AG09319 (cell line): ENCODE measurements around the gene BCL2L2.

ENCODE experiments used
- DNase-seq: peaks from one replicate; pipeline ENCODE4 v3.0.0-alpha.2; 2010; ENCODE audit warnings: low read depth; ENCODE audit errors: extremely low read depth
- CTCF ChIP-seq: IDR thresholded peaks from 2 replicates; pipeline ENCODE4 v1.5.1; 2011; ENCODE audit warnings: low read depth, mild to moderate bottlenecking, inconsistent platforms, low read length, moderate library complexity

BCL2L2 gene

GRCh38 chr14:23361320-23361719 lies 54.7 kb downstream of the BCL2L2 start:
- DNase-seq = no peak

More at GRCh38 chr14:23361320-23361719, 54.7 kb downstream of the BCL2L2 start:
- no peak for TF ChIP-seq CTCF
